Measurements from ENCODE around the gene MECR.
"Not testable (repeated sequence)": the region's sequence is repeated elsewhere in the genome, so short reads cannot be mapped to it uniquely, and the experiment has no call there.

MECR gene

GRCh38 chr1:29159773-29160172 is 71.0 kb downstream of the MECR start:
- DNase-seq (ENCODE audit: insufficient read length) (no peak), FAIRE-seq (no peak)
- TF ChIP-seq TAF1 (IDR thresholded peaks at IDR 0.05; ENCODE audit: borderline replicate concordance, low read depth, low read length) (no peak), POLR2A (IDR thresholded peaks at IDR 0.05; ENCODE audit: low read depth, low read length) (no peak), POLR2AphosphoS5 (IDR thresholded peaks at IDR 0.05; ENCODE audit: low read depth, low read length) (no peak)

GRCh38 chr1:29157269-29157601 is 73.5 kb downstream of the MECR start:
- FAIRE-seq (no peak), DNase-seq (ENCODE audit: insufficient read length) (no peak)
- no peak for TF ChIP-seq TAF1 (IDR thresholded peaks at IDR 0.05; ENCODE audit: borderline replicate concordance, low read depth, low read length)
- no peak for TF ChIP-seq POLR2AphosphoS5 (IDR thresholded peaks at IDR 0.05; ENCODE audit: low read depth, low read length)
- no peak for TF ChIP-seq POLR2A (IDR thresholded peaks at IDR 0.05; ENCODE audit: low read depth, low read length)

- FAIRE-seq: no peak
- DNase-seq (ENCODE audit: insufficient read length): no peak
- no peak for TF ChIP-seq POLR2A (IDR thresholded peaks at IDR 0.05; ENCODE audit: low read depth, low read length)
- no peak for TF ChIP-seq TAF1 (IDR thresholded peaks at IDR 0.05; ENCODE audit: borderline replicate concordance, low read depth, low read length)
- TF ChIP-seq POLR2AphosphoS5 (IDR thresholded peaks at IDR 0.05; ENCODE audit: low read depth, low read length): no peak
These were observed 74.0 kb downstream of the MECR start for GRCh38 chr1:29156543-29157268.

GRCh38 chr1:29152046-29152805 is 78.5 kb downstream of the MECR start:
- TF ChIP-seq POLR2AphosphoS5 (IDR thresholded peaks at IDR 0.05; ENCODE audit: low read depth, low read length): no peak
- no peak for TF ChIP-seq TAF1 (IDR thresholded peaks at IDR 0.05; ENCODE audit: borderline replicate concordance, low read depth, low read length)
- TF ChIP-seq POLR2A (IDR thresholded peaks at IDR 0.05; ENCODE audit: low read depth, low read length): no peak
- DNase-seq (ENCODE audit: insufficient read length) (no peak), FAIRE-seq (no peak)

- not testable (repeated sequence) for DNase-seq (ENCODE audit: insufficient read length); FAIRE-seq
These were observed 80.4 kb downstream of the MECR start for GRCh38 chr1:29150346-29150745.

- DNase-seq (ENCODE audit: insufficient read length): no peak
- no peak for FAIRE-seq
- no peak for TF ChIP-seq TAF1 (IDR thresholded peaks at IDR 0.05; ENCODE audit: borderline replicate concordance, low read depth, low read length)
- no peak for TF ChIP-seq POLR2AphosphoS5 (IDR thresholded peaks at IDR 0.05; ENCODE audit: low read depth, low read length)
- no peak for TF ChIP-seq POLR2A (IDR thresholded peaks at IDR 0.05; ENCODE audit: low read depth, low read length)
These were observed 81.9 kb downstream of the MECR start for GRCh38 chr1:29148656-29149491.

- FAIRE-seq (no peak), DNase-seq (ENCODE audit: insufficient read length) (no peak)
- TF ChIP-seq POLR2A (IDR thresholded peaks at IDR 0.05; ENCODE audit: low read depth, low read length) (peak; percentile 23), TAF1 (IDR thresholded peaks at IDR 0.05; ENCODE audit: borderline replicate concordance, low read depth, low read length) (no peak), POLR2AphosphoS5 (IDR thresholded peaks at IDR 0.05; ENCODE audit: low read depth, low read length) (peak; percentile 70)
These were observed 84.8 kb downstream of the MECR start for GRCh38 chr1:29145739-29146437.

- TF ChIP-seq POLR2A (IDR thresholded peaks at IDR 0.05; ENCODE audit: low read depth, low read length): no peak
- TF ChIP-seq TAF1 (IDR thresholded peaks at IDR 0.05; ENCODE audit: borderline replicate concordance, low read depth, low read length): no peak
- no peak for TF ChIP-seq POLR2AphosphoS5 (IDR thresholded peaks at IDR 0.05; ENCODE audit: low read depth, low read length)
- no peak for FAIRE-seq
- DNase-seq (ENCODE audit: insufficient read length): no peak
These were observed 86.6 kb downstream of the MECR start for GRCh38 chr1:29144178-29144577.

- DNase-seq (ENCODE audit: insufficient read length): no peak
- no peak for FAIRE-seq
- TF ChIP-seq POLR2A (IDR thresholded peaks at IDR 0.05; ENCODE audit: low read depth, low read length): no peak
- TF ChIP-seq POLR2AphosphoS5 (IDR thresholded peaks at IDR 0.05; ENCODE audit: low read depth, low read length): no peak
- no peak for TF ChIP-seq TAF1 (IDR thresholded peaks at IDR 0.05; ENCODE audit: borderline replicate concordance, low read depth, low read length)
These were observed 88.0 kb downstream of the MECR start for GRCh38 chr1:29142714-29143113.

Measured in GM12892 (cell line).